NCI-H82 treated with DMSO at 0.1 percent for 48 hours (cell line): ENCODE measurements around the gene KLHL30.

Experiments
- DNase-seq: peaks from one replicate; lab custom pipeline; 2025; ENCODE audit not compliant: unreplicated experiment; lab: John Stamatoyannopoulos, UW

Gene KLHL30

DNA sequence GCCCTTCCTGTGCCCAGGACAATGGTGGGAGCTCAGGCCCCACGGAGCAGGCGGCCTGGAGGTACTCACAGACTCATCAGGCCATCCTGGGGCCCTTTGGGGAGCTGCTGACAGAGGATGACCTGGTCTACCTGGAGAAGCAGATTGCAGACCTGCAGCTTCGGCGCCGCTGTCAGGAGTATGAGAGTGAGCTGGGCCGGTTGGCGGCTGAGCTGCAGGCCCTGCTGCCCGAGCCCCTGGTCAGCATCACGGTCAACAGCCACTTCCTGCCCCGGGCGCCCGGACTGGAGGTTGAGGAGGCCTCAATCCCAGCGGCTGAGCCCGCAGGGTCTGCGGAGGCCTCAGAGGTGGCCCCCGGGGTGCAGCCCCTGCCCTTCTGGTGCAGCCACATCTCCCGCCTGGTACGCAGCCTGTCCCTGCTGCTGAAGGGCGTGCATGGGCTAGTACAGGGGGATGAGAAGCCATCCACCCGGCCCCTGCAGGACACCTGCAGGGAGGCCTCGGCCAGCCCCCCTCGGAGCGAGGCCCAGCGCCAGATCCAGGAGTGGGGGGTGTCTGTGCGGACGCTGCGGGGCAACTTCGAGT lies 8.3 kb upstream of the KLHL30 start:
- no peak for DNase-seq

DNA sequence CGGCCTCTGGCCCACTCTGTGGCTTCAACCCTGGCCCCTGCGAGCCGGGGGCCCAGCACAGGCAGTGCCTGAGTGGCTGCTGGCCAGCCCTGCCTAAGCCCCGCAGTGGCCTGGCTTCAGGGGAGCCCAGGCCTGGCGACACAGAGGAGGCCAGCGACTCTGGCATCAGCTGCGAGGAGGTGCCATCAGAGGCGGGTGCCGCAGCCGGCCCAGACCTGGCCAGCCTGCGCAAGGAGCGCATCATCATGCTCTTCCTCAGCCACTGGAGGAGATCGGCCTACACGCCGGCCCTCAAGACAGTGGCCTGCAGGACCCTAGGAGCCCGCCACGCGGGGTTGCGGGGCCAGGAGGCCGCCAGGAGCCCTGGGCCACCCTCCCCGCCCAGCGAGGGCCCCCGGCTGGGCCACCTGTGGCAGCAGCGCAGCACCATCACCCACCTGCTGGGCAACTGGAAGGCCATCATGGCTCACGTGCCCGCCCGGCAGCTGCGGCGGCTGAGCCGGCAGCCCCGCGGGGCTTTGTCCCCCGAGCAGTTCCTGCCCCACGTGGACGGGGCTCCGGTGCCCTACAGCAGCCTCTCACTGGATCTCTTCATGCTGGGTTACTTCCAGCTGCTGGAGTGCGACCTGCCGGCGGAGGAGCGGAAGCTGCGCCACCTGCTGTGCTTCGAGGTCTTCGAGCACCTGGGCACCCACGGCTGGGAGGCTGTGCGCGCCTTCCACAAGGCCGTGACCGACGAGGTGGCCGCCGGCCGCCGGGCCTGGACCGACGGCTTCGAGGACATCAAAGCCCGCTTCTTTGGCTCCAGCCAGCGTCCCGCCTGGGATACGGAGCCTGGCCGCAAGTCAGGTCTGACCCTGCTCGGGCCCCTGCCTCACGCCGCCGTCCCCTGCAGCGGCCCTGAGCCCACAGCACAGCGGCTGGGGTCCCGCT lies 7.5 kb upstream of the KLHL30 start:
- DNase-seq: no peak

DNA sequence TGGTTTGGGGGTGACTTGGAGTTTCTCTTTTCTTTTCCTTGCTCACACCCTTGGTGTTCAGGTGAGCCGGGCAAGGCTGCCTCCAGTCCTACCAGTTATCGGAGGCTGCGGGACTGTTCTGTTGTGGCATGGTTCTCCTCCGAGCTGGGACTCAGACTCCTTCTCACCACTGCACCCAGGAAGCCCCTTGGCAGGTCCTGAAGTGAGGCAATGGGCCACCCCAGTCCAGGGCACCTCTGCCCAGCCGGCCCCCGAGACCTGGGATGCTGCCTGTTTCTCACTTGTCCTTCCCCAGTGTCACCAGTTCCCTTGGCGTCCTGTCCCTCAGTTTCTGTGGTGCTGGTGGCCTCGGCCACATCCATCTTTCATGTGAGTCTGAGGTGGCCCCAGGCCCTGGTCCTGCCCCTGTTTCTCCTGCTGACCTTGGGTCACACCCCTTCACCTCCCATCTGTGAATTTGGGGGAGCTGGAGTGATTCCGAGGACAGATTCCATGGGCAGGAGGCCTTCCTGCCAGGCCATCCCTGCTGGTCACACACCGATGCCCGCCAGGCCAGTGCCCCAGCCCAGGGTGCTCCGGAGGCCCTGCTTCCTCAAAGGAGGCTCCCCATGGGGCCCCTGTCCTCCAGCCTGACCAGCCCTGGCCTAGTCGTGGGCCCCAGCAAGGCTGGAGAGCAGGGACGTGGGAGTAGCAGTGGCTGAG lies 6.6 kb upstream of the KLHL30 start:
- no peak for DNase-seq

DNA sequence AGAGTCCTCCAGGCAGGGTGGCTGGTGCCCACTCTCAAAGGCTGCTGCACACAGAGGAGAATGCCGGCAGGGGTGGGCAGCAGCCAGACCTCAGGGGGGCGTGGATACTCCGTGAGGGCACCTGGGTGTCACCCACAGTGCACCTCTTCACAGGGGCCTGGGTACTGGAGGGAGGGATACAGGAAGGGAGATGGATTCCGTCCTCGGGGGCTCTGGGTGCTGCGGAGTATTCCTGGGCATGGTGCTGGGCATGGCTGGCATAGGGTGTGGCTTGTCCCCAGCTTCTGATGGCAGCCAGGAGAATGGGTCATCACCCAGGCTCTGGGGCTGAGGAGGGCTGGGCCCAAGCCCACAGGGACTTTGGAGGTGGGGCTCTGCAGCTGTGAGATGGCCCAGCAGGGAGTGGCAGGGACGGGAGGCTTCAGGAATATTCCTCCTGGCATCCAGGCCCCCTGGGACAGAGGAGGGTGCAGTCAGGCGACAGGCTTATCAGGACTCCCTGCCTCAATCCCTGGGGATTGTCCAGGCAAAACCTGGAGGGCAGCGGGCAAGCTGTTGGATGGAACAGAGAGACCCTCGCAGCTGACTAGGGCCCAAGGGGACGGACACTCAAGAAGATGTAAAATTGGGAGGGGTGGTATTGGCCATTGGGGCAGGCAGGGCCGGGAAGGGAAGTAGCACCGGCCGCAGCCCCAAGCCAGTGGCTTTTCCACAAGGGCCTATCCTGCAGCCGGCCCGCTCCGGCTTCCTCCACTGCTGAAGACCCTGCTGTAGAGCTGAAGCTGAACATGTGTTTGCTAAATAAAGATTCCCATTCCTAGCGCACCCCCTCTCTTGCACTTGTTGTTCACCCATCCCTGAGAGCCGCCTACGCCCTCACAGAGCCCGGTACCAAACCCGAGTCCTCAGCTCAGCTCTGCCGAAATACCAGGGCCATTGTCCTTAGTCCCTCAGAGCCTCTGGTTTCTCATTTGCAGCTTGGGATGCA lies 5.7 kb upstream of the KLHL30 start:
- no peak for DNase-seq

DNA sequence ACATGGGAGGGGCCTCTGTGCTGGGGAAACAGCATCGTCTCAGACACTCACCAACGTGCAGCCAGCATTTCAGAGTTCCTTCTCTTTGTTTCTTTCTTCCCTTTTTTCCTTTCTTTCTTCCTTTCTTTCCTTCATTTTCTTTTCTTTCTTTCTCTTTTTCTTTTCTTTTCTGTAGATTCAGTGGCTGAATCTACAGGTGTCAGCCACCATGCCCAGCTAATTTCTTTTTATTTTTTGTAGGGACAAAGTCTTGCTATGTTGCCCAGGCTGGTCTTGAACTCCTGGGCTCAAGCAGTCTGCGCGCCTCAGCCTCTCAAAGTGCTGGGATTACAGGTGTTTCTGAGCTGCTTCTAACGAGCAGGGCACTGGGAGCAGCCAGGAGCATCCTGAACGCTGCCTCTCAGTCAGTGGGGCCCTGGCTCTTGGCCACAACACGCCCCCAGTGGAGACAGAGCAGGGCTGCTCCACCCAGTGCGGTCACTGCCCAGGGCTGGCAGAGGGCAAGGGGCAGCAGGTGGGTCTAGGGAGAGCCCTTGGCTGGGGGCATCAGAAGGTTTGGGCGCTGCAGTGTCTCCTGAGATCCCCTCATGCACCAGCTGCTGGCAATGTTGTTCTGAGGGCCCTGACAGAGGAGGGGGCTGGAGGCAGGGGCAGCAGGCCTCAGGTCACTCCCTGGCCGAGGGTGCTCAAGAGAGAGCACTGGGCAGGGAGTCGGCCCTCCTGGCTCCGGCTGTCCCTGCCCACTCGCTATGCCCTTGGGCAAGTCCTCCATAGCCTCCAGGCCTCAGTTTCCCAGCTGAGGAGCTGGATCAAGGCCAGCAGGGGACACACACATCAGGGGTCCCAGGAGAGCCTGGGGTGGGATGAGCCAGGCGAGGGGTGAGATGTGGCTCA lies 4.7 kb upstream of the KLHL30 start:
- no peak for DNase-seq

DNA sequence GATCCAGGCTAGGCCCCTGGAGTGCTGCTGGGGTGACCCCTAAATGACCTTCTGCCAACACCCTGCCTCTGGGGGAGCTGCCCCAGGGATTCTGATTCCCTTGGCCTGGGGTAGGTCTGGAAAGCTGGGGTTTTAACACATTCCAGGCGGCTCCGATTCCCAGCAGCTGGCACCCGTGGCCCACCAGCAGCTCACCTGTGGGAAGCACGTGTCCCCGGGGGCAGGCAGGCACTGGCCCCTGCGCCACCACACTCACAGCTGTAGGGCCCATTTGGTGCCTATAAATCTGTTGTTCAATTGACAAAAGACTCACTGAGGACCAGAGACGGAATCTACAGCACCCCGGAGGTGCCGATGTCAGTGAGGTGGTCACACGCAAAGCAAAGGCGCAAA lies 4.1 kb upstream of the KLHL30 start:
- no peak for DNase-seq

DNA sequence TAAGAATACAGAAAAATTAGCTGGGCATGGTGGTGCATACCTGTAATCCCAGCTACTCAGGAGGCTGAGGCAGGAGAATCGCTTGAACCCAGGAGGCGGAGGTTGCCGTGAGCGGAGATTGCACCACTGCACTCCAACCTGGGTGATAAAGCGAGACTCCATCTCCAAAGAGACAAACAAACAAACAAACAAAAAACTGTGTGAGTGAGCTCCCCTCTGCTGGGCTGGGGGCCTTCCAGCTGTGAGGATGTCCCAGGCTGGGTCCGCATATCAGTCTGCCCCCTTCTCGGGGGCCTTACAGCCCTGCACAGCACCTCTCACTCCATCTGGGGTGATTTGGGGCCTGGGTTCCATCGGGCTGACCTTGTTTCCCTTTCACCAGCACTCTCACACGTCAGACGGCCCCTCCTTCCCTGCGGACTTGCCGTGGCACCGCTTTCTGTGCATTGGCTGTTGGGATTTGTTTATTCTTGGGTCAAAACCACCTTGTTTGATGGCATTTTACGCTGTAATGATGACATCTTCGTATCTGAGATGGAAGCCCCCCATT lies 2.8 kb upstream of the KLHL30 start:
- DNase-seq: no peak

DNA sequence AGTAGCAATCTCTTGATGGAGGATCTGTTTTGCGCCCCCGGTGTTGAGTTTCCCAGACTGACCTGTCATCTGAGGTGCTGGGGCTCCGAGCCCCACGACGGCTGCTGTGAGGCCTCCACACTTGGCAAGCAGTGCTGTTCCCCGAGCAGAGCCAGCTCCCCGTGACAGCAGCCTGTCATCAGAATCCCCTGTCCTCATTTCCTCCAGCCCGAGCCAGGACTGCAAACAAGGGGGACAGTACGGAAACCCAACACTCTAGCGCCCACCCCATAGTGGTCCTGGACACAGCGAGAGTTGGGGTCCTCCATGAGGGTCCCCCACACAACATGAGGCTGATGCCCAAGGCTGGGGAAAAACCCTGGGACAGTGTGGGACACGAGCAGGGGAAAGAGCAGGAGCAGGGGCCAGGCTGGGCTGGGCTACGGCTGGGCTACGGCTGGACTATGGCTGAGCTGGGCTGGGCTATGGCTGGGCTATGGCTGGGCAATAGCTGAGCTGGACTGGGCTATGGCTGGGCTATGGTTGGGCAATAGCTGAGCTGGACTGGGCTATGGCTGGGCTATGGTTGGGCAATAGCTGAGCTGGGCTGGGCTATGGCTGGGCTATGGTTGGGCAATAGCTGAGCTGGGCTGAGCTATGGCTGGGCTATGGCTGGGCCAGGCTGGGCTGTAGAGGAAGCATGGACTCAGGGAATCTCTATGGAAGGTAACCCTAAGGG lies 1.5 kb upstream of the KLHL30 start:
- no peak for DNase-seq

DNA sequence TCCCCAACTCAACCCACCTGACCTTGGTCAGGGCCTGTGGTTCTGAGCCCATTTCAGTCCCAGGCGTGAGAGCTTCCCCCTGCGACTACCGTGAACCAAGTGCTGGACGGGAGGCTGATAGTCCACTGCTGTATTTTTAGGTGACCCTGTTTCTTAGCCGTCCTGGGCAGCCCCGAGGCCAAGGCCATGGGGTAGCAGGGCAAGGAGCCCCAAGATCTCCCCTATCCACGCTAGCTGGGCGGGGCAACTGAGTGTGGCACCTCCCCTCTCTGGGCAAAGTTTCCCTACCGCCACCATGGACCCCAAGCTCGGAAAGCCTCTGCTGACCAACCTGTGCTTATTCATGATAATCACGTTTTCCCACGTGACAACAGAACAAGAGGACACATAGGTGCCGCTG lies 583 bp upstream of the KLHL30 start:
- no peak for DNase-seq

DNA sequence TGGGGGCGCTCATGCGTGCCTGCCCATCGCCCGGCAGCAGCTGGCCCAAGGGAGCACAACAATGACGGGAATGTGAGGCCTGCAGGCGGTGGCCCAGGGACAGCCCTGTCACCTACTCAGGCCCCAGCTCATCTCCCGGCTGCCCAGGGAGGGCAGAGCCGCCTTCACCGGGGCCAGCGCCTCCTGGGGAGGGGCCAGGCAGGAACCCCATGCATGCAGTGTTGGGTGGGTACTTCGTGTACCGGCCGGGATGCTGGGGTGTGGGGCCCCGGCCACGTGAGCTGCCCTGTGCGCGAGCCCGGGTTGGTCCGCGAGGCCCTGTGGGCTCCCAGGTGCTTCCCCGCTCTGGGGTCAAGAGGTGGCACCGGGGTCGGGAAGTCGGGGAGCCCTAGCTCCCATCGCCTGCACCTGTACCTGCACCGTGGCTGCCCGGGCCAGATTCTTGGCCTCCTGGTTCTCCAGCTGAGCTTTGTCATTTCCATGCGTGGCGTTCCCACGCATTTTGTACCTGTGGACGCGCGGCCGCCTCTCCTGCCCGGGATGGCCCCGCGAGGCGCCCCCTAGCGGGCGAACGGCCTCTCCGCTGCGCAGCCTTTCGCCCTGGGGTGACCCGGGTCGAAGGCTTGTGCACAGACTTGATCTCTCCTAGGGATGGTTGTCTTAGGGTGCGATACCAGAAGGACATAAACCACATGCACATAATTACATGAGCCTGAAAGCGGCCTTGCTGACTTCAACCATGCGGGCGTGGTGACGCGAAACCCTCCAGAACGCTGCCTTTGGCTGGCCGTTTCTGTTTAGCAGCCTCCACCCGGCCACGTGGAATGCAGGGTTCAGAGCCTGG lies 950 bp downstream of the KLHL30 start:
- DNase-seq: no peak

DNA sequence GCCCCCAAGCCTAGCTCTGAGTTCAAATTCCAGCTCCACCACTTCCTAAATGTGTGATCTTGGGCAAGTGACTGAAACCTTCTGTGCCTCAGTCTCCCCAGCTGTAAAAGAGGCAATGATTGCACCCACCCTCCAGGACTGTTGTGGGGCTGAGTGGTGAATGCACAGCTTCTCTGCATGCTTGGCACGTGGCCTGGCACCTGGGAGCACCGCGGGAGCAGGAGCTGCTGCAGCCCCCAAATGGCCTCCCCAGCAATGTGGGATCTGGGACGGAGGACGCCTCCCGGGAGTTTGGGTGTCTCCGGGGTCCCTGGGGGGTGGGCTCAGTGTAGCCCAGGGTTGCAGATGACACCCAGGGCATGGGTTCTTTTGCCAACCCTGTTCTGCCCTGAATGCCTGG lies 1.6 kb downstream of the KLHL30 start:
- no peak for DNase-seq

DNA sequence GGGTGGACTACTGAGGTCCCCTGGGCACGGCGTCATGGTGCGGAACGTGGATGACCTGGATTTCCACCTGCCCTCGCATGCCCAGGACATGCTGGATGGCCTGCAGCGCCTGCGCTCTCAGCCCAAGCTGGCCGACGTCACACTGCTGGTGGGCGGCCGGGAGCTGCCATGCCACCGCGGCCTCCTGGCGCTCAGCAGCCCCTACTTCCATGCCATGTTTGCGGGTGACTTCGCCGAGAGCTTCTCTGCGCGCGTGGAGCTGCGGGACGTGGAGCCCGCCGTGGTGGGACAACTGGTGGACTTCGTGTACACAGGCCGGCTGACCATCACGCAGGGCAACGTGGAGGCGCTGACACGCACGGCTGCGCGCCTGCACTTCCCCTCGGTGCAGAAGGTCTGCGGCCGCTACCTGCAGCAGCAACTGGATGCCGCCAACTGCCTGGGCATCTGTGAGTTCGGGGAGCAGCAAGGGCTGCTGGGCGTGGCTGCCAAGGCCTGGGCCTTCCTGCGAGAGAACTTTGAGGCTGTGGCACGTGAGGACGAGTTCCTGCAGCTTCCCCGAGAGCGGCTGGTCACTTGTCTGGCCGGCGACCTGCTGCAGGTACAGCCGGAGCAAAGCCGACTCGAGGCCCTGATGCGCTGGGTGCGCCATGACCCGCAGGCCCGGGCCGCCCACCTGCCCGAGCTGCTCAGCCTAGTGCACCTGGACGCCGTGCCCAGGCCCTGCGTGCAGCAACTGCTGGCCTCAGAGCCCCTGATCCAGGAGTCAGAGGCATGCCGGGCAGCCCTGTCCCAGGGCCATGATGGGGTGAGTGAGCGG lies 2.5 kb downstream of the KLHL30 start:
- no peak for DNase-seq

DNA sequence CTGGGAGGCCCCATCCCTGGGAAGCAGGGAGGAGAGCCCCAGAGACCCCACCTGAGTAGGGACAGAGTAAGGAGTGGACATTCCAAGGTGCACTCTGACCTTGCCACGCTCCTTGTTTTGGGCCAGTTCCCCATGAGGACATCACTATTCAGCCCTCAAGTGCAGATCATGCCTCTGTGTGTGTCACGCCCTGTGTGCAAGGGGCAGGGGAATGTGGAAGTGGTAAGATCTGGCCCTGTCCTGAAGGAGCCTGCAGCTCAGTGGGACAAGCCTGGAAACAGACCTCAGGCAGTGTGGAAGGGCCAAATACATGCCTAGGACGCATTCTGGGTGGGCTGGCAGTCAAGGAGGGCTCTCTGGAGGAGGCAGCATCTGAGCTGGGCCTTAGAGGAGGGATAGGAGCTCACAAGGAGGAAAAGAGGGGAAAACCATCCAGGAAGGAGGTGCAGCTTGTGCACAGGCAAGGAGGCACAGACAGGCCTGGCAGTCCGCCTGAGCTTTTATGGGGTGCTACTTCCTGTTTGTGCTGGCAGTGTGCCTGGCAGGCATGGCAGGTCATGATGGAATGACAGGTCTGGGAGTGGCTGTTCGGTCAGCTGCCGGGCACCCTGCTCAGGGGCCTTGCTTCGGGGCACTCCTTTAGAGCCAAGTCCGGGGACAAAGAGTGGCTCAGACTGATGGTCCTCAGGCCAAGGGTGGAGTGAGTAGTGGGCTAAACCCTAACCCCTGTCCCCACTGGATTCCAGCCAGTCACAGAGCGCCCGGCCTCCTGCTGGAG lies 3.3 kb downstream of the KLHL30 start:
- DNase-seq: no peak

DNA sequence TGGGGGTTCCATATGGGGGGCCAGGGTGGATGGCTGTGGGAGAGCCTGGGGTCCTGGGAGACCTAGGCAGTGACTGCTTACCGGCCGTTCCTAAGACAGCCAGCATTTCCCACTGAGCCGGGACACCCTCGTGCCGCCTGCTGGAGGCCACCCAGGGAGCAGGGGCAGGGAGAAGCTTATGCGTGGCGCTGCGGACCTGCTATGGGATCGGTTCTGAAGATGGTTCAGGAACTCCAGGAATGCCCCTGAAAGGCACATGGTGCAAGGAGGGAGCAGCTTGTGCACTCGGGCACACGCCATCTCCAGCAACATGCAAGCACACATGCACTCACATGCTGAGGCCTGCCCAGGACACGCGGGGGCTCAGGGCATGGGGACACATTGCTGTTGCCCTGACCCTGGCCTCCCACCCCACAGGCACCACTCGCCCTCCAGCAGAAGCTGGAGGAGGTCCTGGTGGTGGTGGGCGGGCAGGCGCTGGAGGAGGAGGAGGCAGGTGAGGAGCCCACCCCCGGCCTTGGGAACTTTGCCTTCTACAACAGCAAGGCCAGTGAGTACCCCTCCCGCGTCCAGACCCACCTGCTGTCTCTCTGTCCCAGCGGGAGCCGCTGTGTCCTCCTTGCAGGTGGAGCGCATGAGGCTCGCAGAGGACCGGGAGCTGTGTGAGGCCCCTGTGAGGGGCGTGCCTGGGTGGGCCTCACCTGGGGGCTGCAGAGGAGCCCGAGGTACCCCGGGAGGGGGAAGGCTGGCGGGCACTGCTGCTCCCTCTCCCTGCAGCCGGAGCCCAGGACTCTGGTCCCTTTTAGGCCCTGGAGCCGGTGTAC lies 4.1 kb downstream of the KLHL30 start:
- DNase-seq: no peak

DNA sequence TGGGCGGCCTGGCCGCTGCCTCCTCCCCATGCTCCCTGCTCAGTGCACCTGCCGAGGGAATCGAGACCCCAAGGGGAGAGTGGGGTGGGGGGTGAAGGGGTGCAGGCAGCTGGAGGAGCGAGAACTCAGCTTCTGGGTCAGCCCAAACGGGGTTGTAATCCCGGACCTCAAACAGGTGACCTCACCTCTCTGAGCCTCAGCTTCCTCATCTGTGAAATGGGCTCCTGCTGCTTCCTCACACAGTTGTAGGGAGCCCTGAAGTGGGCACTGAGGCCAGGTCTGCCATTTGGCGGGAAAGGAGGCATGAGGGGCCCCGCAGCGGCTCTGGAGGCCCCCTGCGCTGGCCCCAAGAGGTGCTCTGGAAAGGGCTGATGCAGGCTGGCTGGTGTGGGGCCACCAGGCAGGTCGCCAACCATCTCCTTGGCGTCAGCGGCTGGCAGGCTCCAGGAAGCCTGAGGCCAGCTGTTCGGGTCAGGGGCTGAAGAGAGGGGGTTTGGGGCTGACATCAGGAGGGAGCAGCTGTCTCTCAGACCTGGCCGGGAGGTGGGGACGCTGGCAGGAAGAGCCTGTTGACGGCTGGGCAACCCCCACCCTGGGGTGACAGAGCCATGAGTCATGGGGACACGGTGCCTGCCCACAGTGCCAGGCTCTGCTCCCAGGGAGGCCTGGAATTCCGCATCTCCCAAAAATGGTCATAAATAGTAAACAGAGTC lies 4.9 kb downstream of the KLHL30 start:
- DNase-seq: no peak
